Esophagus (tissue), 2 donors: ENCODE measurements around the gene TEX2. TPM values are rescaled to one million over a fixed set of nuclear protein-coding genes. Genes with fewer than 3 reads are reported as not detected.

Experiments
- H3K27ac ChIP-seq, 2 donors: one replicate each; pipeline ENCODE4 v1.5.1; 2013; ENCODE audit warnings: low read depth in 2 of 2, mild to moderate bottlenecking in 2 of 2, inconsistent platforms in 1 of 2, low read length in 1 of 2, moderate library complexity in 1 of 2
- H3K27me3 ChIP-seq, 2 donors: one replicate each; pipeline ENCODE4 v1.6.1; 2013; ENCODE audit warnings: low read length in 2 of 2, control low read depth in 1 of 2, mild to moderate bottlenecking in 1 of 2; ENCODE audit not compliant: insufficient read depth in 2 of 2, control insufficient read depth in 1 of 2
- H3K36me3 ChIP-seq, 2 donors: one replicate each; pipeline ENCODE4 v1.6.1; 2013; ENCODE audit warnings: low read length in 1 of 2; ENCODE audit not compliant: control insufficient read depth in 2 of 2, insufficient read depth in 2 of 2
- H3K4me1 ChIP-seq, 2 donors: one replicate each; pipeline ENCODE4 v1.6.1; 2013; ENCODE audit warnings: low read length in 1 of 2; ENCODE audit not compliant: control insufficient read depth in 2 of 2, insufficient read depth in 2 of 2
- H3K4me3 ChIP-seq, 2 donors: one replicate each; pipeline ENCODE4 v1.5.1; 2013; ENCODE audit warnings: low read length in 2 of 2, mild to moderate bottlenecking in 2 of 2, low read depth in 1 of 2, moderate library complexity in 1 of 2
- H3K9me3 ChIP-seq, 2 donors: one replicate each; pipeline ENCODE4 v1.6.1; 2013; ENCODE audit warnings: mild to moderate bottlenecking in 2 of 2, low read depth in 1 of 2, low read length in 1 of 2, moderate library complexity in 1 of 2; ENCODE audit not compliant: control insufficient read depth in 2 of 2, insufficient read depth in 1 of 2
- WGBS, 2 donors: extraction: QIAGEN DNeasy Blood & Tissue Kit; methylation state at CpG; one replicate each; pipeline ENCODE4 v1.1.7; 2013; 5-methylcytosine and 5-hydroxymethylcytosine counted together
- polyA plus RNA-seq, 2 donors: library from polyadenylated mRNA; stranded (reverse); fragments of 200-250 nt; gene quantifications; one replicate each; pipeline ENCODE4 v1.2.3, GENCODE V29; 2013
- donor health status: healthy with polysubstance abuse.
- donor health status: Bipolar disorder and iron deficiency.

Gene TEX2
- polyA plus RNA-seq, 2 donors = 7.9 to 10.6 TPM

DNA sequence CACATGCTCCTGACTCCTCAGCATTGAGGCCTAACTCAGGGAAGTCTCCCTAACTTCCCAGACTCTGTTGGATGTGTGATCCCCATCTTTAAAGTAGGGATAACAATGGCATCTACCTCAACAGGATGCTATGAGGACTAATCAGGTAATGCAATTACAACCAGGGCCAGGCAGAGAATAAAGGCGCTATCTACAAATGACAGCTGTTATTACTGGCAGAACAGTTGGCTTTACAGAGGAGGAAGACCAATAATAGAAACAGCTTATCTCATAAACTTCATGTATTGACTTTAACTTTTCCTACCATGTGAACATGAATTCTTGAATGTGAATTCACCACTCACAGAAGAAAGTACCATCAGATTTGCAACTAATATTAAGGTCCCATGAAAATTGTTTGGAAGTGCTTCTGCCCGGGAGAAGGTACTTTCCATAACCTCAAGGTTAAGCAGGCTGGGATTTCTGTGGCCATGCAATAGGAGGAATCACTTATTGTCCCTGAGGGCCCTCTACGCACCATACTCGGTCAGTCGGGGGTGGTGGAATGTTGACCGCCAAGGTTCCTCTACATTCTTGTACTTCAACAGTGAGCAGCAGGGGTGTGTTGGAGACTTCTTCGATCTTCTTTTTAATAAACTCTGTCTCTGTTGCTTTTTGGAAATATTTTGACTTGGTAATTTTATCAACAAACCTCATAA is 110.5 kb downstream of the TEX2 start:
- Histone ChIP-seq H3K4me3 (no peak overlapping the region), H3K9me3 (no peaks in the 10 kb centered on the region), H3K4me1 (no peaks in the 10 kb centered on the region), H3K27me3 (no peaks in the 10 kb centered on the region), H3K36me3 (peaks cover 5 to 16% of the 10 kb centered on the region in 2 donors), H3K27ac (no peak overlapping the region)
- 85 to 94% methylated on average over 7 of the region's 7 CpGs for WGBS, 2 donors

DNA sequence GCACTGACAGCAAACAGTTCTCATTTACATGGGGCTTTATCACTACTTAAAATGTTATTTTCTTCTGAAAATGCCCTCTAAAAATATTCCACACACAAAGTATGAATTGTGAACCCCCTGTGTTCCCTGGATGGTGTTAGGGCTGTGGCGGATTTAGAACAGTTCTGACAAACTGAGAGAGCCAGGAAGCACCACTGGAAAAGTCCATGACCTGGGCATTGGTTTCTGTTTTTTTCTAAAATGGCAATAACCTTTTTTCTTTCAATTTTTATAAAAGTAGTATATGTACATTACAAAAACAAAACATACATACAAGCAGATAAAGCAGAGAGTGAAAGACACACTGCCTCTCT is 112.1 kb downstream of the TEX2 start:
- 95 to 97% methylated on average over 1 of the region's 1 CpG for WGBS, 2 donors
- Histone ChIP-seq H3K4me1 (peaks cover 0 to 3% of the 10 kb centered on the region in 2 donors), H3K4me3 (no peak overlapping the region), H3K27me3 (no peaks in the 10 kb centered on the region), H3K27ac (peak overlapping the region in 1 of 2 donors; percentile 33), H3K36me3 (peaks cover 5 to 16% of the 10 kb centered on the region in 2 donors), H3K9me3 (no peaks in the 10 kb centered on the region)

DNA sequence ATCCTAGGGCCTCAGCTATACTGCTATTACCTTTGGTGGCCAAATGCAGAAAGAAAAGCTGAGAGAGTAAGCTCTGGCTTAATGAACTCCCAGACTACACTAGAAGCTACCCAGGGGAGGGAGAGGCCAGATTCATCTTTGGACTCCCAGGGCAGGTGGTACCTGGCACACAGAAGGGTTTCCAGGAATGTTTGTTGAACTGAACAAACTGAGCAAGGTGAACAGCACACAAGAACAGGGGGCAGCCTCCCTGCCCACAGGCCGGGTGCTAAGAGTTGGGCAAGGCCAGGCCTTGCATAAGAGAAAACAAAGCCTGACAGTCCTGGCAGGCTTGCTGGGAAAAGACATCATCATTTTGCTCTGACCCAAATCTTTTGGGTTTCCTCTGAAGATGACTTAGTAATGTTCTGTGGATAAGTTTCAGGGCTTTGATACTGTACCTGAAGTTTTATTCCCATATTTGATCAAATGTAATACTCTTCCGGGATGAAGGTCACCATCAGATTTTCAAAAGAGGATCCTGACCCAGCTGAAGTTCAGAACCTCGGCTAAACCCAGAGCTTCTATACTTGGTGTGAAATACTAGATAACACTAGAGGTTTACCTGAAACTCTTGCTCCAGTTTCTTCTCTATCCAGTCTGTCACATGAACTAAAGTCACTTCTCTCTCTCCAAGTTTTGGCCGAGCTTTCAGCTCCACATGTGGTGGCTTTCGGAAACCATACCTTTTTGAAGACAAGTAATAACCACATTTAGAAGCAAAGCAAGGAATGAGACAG is 112.6 kb downstream of the TEX2 start:
- WGBS, 2 donors = 65 to 77% methylated on average over 5 of the region's 5 CpGs
- peak overlapping the region in 1 of 2 donors; percentile 83 for H3K27ac ChIP-seq

DNA sequence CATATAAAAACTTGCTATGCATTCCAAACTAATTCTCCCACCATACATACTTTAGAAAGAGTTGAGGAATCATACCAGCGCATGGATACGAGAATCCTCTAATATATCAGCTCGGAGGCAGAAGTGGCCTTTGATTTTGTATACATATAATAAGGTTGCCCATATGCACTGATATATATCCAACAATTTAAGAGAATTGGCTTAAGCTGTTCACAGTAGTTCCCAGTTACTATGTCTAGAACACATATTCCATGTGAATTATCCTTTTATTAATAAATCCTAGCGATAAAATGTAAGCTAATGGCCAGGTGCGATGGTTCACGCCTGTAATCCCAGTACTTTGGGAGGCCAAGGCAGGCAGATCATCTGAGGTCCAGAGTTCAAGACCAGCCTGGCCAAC is 113.9 kb downstream of the TEX2 start:
- no peak overlapping the region for H3K27ac ChIP-seq
- no peaks in the 10 kb centered on the region for H3K27me3 ChIP-seq
- 93 to 96% methylated on average over 6 of the region's 6 CpGs for WGBS, 2 donors
- H3K4me1 ChIP-seq = peaks cover 0 to 3% of the 10 kb centered on the region in 2 donors
- peaks cover 5 to 12% of the 10 kb centered on the region in 2 donors for H3K36me3 ChIP-seq
- no peaks in the 10 kb centered on the region for H3K9me3 ChIP-seq
- no peak overlapping the region for H3K4me3 ChIP-seq

More for the DNA sequence above, 112.6 kb downstream of the TEX2 start:
- no peaks in the 10 kb centered on the region for H3K27me3 ChIP-seq
- peaks cover 0 to 3% of the 10 kb centered on the region in 2 donors for H3K4me1 ChIP-seq
- peaks cover 5 to 16% of the 10 kb centered on the region in 2 donors for H3K36me3 ChIP-seq
- no peaks in the 10 kb centered on the region for H3K9me3 ChIP-seq
- H3K4me3 ChIP-seq = no peak overlapping the region

DNA sequence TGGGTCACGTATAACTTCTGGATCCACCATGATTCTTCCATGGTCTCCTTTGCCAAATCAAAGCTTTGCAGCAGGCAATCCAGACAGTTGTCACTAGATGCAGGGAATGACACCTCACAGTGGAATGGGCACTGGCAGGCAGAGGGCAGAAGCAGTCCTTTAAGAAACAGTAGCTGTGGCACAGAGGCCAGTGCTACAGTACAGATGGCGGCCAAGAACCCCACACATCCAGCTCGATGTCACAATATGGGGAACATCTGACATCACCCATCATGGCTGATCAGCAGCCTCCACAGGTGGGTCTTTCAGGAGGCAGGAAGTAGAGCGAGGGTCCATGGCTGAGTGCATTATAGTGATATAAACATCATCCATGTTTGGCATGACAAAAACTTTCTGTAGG is 114.4 kb downstream of the TEX2 start:
- Histone ChIP-seq H3K4me3 (no peak overlapping the region), H3K9me3 (no peaks in the 10 kb centered on the region), H3K27ac (peak overlapping the region in 1 of 2 donors; percentile 24), H3K4me1 (peaks cover 0 to 3% of the 10 kb centered on the region in 2 donors), H3K36me3 (peaks cover 5 to 12% of the 10 kb centered on the region in 2 donors), H3K27me3 (no peaks in the 10 kb centered on the region)
- WGBS, 2 donors = 86% methylated on average over 4 of the region's 4 CpGs

DNA sequence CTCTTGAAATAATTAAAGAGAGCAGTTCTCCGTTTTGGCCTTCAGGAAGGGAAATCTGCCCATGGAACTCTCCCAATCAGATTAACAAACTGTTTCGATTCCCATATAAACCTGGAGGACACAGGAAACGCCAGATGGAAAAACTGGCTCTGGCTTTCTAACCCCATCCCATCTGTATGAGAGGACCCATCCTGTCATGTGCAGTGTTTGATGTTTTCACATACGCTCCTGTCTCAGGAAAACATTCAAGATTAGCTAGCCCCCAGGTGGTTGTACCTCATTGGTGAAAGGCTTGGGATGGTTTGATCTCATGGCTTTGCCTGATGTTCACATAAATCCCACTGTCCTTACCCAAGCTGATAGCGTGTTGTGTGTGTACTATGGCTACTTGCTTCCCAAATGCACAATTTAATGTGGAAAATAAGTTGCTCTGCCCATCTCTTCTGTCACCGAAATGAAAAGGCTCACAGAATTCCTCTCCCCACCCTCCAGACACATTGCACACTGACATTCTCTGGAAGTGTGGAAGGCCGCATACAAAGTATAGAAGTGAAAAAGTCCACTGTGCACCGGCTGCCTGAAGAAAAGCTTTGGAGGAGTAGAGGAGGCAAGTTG is 114.9 kb downstream of the TEX2 start:
- H3K27me3 ChIP-seq = no peaks in the 10 kb centered on the region
- H3K4me3 ChIP-seq = no peak overlapping the region
- H3K27ac ChIP-seq = peak overlapping the region; percentile 15 to 55
- peaks cover 5 to 12% of the 10 kb centered on the region in 2 donors for H3K36me3 ChIP-seq
- 61 to 65% methylated on average over 8 of the region's 8 CpGs for WGBS, 2 donors
- no peaks in the 10 kb centered on the region for H3K9me3 ChIP-seq
- peaks cover 0 to 3% of the 10 kb centered on the region in 2 donors for H3K4me1 ChIP-seq

DNA sequence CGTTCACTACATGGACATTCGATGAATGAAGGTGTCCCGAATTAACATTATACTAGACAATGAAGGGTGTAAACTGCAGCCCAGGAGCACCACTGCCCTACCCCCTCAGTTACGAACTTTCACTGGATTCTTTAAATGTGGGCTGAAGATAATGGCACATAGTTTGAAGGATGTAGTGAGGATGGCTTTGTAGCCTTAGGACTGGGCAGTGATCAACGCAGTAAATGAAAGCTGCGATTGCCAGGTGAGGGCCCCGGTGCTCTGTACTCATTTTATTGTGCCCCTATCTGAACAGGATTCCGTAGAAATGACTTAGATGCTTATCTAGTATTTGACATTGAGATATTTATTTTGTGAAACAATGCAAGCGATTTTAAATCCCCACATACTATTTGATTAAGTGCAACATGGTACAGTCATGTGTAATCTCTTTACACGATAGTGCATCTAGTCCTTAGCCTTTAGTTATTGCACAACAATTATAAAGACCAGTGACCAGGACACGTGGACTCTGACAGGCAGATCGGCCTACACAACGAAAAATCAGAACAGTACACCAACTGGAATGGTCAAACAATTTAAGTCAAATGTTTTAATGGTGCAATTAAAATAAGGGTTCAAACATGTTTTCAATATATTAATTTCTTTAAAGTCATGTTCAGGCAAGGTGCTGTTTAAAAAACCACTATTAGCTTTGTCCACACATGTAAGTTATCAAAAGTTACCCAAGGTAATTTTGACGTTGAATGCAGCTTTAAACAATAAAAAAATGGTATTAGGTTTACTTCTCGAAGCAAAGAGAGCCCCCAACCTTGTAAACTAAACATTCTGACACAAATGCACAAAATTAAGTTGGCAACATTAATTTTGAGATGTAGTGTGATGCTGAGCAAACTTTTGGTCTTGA is 115.7 kb downstream of the TEX2 start:
- peaks cover 3 to 8% of the 10 kb centered on the region in 2 donors for H3K36me3 ChIP-seq
- H3K27me3 ChIP-seq = no peaks in the 10 kb centered on the region
- WGBS, 2 donors = 33 to 35% methylated on average over 15 of the region's 15 CpGs
- H3K27ac ChIP-seq = peak overlapping the region; percentile 92 to 99
- H3K9me3 ChIP-seq = no peaks in the 10 kb centered on the region
- peak overlapping the region; percentile 3 to 93 for H3K4me3 ChIP-seq
- peaks cover 0 to 3% of the 10 kb centered on the region in 2 donors for H3K4me1 ChIP-seq

DNA sequence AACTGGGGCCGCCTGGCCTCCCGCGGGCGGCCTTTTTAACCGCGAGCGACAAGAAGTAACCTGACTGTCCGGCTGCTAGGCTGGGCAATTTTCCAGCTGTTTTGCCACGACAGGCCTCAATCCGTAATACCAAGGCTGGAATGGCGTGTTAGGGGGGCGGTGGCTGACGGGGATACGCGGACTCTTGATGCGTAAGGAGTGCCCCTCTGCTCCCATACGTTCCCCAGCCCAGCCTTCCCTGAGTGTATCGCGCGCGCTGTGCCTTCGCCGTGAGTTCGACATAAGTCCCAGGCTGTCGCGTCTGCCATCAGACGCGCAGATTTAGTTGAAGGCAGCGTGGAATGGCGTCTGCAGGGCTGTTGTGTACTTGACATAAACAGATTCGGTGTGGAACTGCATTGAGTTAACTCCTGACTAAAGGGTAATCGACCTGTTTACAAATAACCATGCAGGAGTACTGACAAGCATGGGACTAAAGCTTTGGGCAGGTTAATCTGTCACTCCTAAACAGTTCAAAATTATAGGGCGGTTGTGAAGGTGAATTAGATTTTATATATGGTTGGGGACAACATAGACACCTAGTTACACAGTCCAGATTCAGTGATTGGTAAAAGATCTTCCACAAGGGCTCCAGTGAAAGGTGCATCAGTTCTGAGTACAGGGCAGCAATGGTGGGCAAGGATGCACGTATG is 116.5 kb downstream of the TEX2 start:
- Histone ChIP-seq H3K27ac (peak overlapping the region; percentile 92 to 99), H3K9me3 (no peaks in the 10 kb centered on the region), H3K36me3 (peaks cover 3 to 5% of the 10 kb centered on the region in 2 donors), H3K4me1 (peaks cover 0 to 3% of the 10 kb centered on the region in 2 donors), H3K4me3 (peak overlapping the region; percentile 85 to 93), H3K27me3 (no peaks in the 10 kb centered on the region)
- WGBS, 2 donors = 2 to 3% methylated on average over 34 of the region's 34 CpGs
